HepG2 (cell line): ENCODE results near the gene FBXL20.
"Not testable (repeated sequence)": the region's sequence is repeated elsewhere in the genome, so short reads cannot be mapped to it uniquely, and the experiment has no call there.

Experiments
- BRD4 ChIP-seq: sonication (generic); formaldehyde crosslinking; IDR thresholded peaks from 2 replicates; pipeline ENCODE4 v1.4.0; 2020; ENCODE audit warnings: missing genetic modification reagents
- KDM1A ChIP-seq: IDR thresholded peaks from 2 replicates; pipeline ENCODE4 v1.6.1; 2016; ENCODE audit warnings: missing compliant biosample characterization
- MEIS2 ChIP-seq: sonication (generic); formaldehyde crosslinking; IDR thresholded peaks from 2 replicates; pipeline ENCODE4 v1.9.0; 2021; ENCODE audit warnings: mild to moderate bottlenecking, missing genetic modification reagents
- TBL1XR1 ChIP-seq: fragments of 150-350 bp; IDR thresholded peaks from 2 replicates; pipeline ENCODE4 v1.6.1; 2014; ENCODE audit warnings: borderline replicate concordance, low read length; ENCODE audit not compliant: partially characterized antibody

- TF ChIP-seq KDM1A (CRISPR knock-in tag); MEIS2 (CRISPR knock-in tag); BRD4 (CRISPR knock-in tag); TBL1XR1: not testable (repeated sequence)
Observed at GRCh38 chr17:39346863-39347262, 54.6 kb downstream of the FBXL20 start.
